Neuronal stem cell (in vitro differentiated cells): ENCODE data around the gene CTXND1.
A peak's percentile ranks its signal among the peaks of the same experiment; 100 is the strongest.

Source experiments
- DNase-seq: peaks from one replicate; pipeline ENCODE4 v3.0.0-alpha.2; 2013; ENCODE audit warnings: low spot score
- H2AFZ ChIP-seq: one replicate; pipeline ENCODE4 v1.6.1; 2013; ENCODE audit warnings: mild to moderate bottlenecking, low read length, inconsistent platforms
- H2AK5ac ChIP-seq: 2 replicates; pipeline ENCODE4 v1.6.1; 2013; ENCODE audit warnings: low read depth, mild to moderate bottlenecking, inconsistent platforms, low read length, moderate library complexity, mixed read lengths
- H2BK120ac ChIP-seq: 2 replicates; pipeline ENCODE4 v1.6.1; 2013; ENCODE audit warnings: low read depth, mild to moderate bottlenecking, inconsistent platforms, low read length, moderate library complexity, mixed read lengths
- H2BK12ac ChIP-seq: one replicate; pipeline ENCODE4 v1.6.1; 2013; ENCODE audit warnings: low read length, inconsistent platforms
- H2BK15ac ChIP-seq: 2 replicates; pipeline ENCODE4 v1.6.1; 2013; ENCODE audit warnings: mild to moderate bottlenecking, low read length, inconsistent platforms, mixed read lengths
- H2BK5ac ChIP-seq: one replicate; pipeline ENCODE4 v1.6.1; 2013; ENCODE audit warnings: inconsistent platforms, mild to moderate bottlenecking, low read length, moderate library complexity
- H3K14ac ChIP-seq: one replicate; pipeline ENCODE4 v1.6.1; 2013; ENCODE audit warnings: low read length, inconsistent platforms
- H3K18ac ChIP-seq: 2 replicates; pipeline ENCODE4 v1.6.1; 2013; ENCODE audit warnings: low read length, inconsistent platforms
- H3K23ac ChIP-seq: 2 replicates; pipeline ENCODE4 v1.6.1; 2013; ENCODE audit warnings: low read depth, mild to moderate bottlenecking, mixed read lengths, low read length, inconsistent platforms; ENCODE audit not compliant: poor library complexity
- H3K27ac ChIP-seq: replicated peaks from 3 replicates; pipeline ENCODE4 v1.5.1; 2013; ENCODE audit warnings: low read length, inconsistent platforms
- H3K27me3 ChIP-seq, 3 experiments: 2 replicates each; pipeline ENCODE4 v1.6.1; 2013; ENCODE audit warnings: low read length in 3 of 3, mild to moderate bottlenecking in 2 of 3, inconsistent platforms in 1 of 3, low read depth in 1 of 3, mixed read lengths in 1 of 3, moderate library complexity in 1 of 3; ENCODE audit not compliant: control insufficient read depth in 3 of 3, insufficient read depth in 3 of 3
- H3K36me3 ChIP-seq, 2 donors: replicated peaks in 1 of 2; 2 replicates each; pipeline ENCODE4 v1.6.1; 2013; ENCODE audit warnings: low read length in 2 of 2; ENCODE audit not compliant: control insufficient read depth in 2 of 2, insufficient read depth in 2 of 2
- H3K4ac ChIP-seq: 2 replicates; pipeline ENCODE4 v1.6.1; 2013; ENCODE audit warnings: inconsistent platforms, mild to moderate bottlenecking, low read length, moderate library complexity
- H3K4me1 ChIP-seq, 2 donors: 1 replicate in 1 of 2; 2 replicates in 1 of 2; pipeline ENCODE4 v1.6.1; 2013; ENCODE audit warnings: low read length in 2 of 2, low read depth in 1 of 2; ENCODE audit not compliant: control insufficient read depth in 2 of 2, insufficient read depth in 1 of 2
- H3K4me2 ChIP-seq: one replicate; pipeline ENCODE4 v1.6.1; 2013; ENCODE audit warnings: mild to moderate bottlenecking, low read length, inconsistent platforms; ENCODE audit not compliant: insufficient read depth, poor library complexity, severe bottlenecking
- H3K4me3 ChIP-seq, 2 donors: 2 replicates each; pipeline ENCODE4 v1.5.1; 2013; ENCODE audit warnings: low read length in 2 of 2, mild to moderate bottlenecking in 2 of 2, inconsistent platforms in 1 of 2, moderate library complexity in 1 of 2
- H3K79me1 ChIP-seq: one replicate; pipeline ENCODE4 v1.6.1; 2013; ENCODE audit warnings: low read depth, mild to moderate bottlenecking, inconsistent platforms, low read length, moderate library complexity
- H3K9ac ChIP-seq: one replicate; pipeline ENCODE4 v1.6.1; 2013; ENCODE audit warnings: mild to moderate bottlenecking, low read depth, low read length, inconsistent platforms; ENCODE audit not compliant: poor library complexity
- H3K9me3 ChIP-seq, 2 donors: replicated peaks in 1 of 2; 2 replicates each; pipeline versions ENCODE3 to v1.6.1; 2013; ENCODE audit warnings: low read length in 2 of 2, mild to moderate bottlenecking in 2 of 2, inconsistent platforms in 1 of 2, low read depth in 1 of 2, mixed read lengths in 1 of 2, moderate library complexity in 1 of 2; ENCODE audit not compliant: control insufficient read depth in 2 of 2, insufficient read depth in 1 of 2
- H4K8ac ChIP-seq: one replicate; pipeline ENCODE4 v1.6.1; 2013; ENCODE audit warnings: low read depth, mild to moderate bottlenecking, inconsistent platforms, low read length, moderate library complexity
- H4K91ac ChIP-seq: one replicate; pipeline ENCODE4 v1.6.1; 2013; ENCODE audit warnings: low read length, low read depth, mild to moderate bottlenecking, inconsistent platforms; ENCODE audit not compliant: poor library complexity
- WGBS, 2 donors: extraction: QIAGEN DNeasy Blood & Tissue Kit; methylation state at CpG; one replicate each; pipeline ENCODE4 v1.1.7; 2013; ENCODE audit warnings: missing lambda C conversion rate in 2 of 2, mixed read lengths in 1 of 2; ENCODE audit not compliant: insufficient read length in 2 of 2, insufficient replicate concordance in 1 of 2; ENCODE audit errors: extremely low coverage in 2 of 2; 5-methylcytosine and 5-hydroxymethylcytosine counted together

Gene CTXND1

DNA sequence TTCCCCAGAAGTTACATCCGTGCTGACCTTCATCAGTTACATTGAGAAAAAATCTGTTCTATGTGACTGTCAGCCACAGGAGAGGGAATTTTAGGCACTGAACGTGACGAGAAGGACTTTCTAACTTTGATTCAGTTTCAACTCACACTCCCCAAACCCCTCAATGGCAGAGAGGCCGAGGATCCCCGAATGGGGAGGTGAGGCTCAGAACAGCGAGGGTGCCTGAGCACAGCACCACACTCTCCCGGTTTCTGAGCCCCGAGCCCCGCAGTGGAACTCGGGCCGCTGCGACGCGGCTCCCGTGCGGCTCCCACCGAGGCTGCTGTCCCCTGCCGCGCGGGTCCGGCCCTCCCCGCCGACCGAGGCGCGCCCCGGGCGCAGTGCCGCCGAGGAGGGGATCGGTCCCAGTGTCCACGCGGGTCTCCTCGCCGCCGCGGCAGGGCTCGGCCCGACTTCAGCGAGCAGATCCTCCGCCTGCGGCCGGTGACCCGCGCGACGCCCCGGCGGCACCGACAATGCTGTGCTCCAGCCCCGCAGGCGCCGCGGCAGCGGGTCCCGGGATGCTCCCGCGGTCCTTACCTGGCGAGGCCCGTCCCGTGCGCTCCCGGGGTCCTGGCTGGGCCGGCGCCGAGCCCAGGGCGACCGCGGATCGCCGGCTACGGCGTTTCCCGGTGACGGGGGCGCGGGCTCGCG lies 439 bp downstream of the CTXND1 start:
- Histone ChIP-seq H3K4me1 (peaks cover 2% of the 10 kb centered on the region in 2 donors), H2AFZ (peak overlapping the region; percentile 88), H3K4me3 (peak overlapping the region; percentile 20 to 80), H4K91ac (no peak overlapping the region), H3K4ac (no peak overlapping the region), H3K14ac (no peak overlapping the region), H3K4me2 (peak overlapping the region; percentile 94), H3K36me3 (no peaks in the 10 kb centered on the region), H2BK5ac (no peak overlapping the region), H3K9me3 (no peaks in the 10 kb centered on the region), H2BK12ac (no peak overlapping the region), H3K9ac (no peak overlapping the region), H2AK5ac (no peak overlapping the region), H3K18ac (peak overlapping the region; percentile 90), H3K27me3 (peaks cover 3 to 71% (median 26%) of the 10 kb centered on the region in 3 experiments), H4K8ac (no peak overlapping the region), H3K27ac (no peak overlapping the region), H2BK120ac (no peak overlapping the region), H3K23ac (no peak overlapping the region), H2BK15ac (no peak overlapping the region), H3K79me1 (no peaks in the 10 kb centered on the region)
- DNase-seq: peak; percentile 21
- WGBS, 2 donors: no CpG with 5 or more reads among the region's 79 CpGs

DNA sequence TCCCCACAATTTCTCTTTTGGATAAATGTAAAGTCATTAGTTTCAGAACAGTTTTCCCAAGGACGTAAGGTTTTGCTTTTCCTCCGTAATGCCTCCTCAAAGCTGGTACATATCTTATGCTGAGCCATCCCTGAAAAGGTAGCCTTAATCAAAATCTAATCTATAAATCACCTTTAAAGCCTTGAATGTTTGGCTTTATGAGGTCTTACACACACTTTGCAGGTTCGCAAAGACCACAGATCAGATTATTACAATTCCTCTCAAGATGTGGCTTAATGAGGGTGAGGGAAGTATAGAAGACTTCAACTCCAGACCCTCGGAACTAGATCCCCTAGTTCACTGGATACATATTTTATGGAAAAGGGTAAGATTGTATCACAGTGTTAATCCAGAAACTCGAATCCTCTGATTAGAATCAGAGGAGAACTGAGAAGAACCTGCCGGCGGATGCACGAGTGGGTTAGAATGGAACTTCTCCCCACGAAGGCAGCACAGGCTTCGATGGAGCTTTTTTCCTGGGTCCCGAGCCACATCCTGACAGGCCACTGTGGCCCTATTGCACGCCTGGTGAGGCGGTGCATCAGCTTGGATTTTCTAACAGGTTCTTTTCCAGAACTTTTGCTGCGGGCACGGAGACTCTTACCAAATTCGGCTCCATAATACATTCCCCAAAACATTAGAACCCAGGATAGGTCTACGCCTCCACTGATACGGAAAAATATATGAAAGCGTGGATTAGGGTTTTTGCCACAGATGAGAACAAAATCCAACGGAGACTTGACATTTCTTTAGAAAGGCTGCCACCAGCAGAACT lies 1.2 kb downstream of the CTXND1 start:
- no CpG with 5 or more reads among the region's 20 CpGs for WGBS, 2 donors

DNA sequence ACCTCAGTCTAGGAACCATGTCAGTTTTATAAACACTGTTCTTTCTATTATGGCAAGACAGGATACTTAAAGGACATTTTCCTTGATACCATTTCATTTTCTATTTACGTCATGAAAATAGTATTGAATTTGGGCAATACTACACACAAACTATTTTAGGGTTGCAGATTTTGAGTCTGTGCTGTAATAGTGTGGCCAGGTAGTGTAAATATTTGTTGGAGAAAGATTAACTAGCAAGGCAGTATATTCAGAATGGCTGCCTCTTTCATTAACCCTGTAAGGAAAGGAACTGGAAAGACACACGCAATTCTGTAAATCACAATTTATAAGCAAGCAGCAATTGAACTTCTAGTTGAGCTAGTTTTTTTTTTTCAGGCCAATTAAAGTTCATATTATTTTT lies 2.0 kb downstream of the CTXND1 start:
- Histone ChIP-seq H4K91ac (no peak overlapping the region), H4K8ac (no peak overlapping the region), H2BK120ac (no peak overlapping the region), H2BK5ac (no peak overlapping the region), H3K14ac (no peak overlapping the region), H3K4me3 (no peak overlapping the region), H3K18ac (no peak overlapping the region), H2BK15ac (no peak overlapping the region), H2AK5ac (no peak overlapping the region), H3K27me3 (peaks cover 3 to 68% (median 26%) of the 10 kb centered on the region in 3 experiments), H3K4me1 (peaks cover 2% of the 10 kb centered on the region in 2 donors), H2AFZ (no peak overlapping the region), H3K4ac (no peak overlapping the region), H3K23ac (no peak overlapping the region), H3K36me3 (no peaks in the 10 kb centered on the region), H3K27ac (no peak overlapping the region), H2BK12ac (no peak overlapping the region), H3K9me3 (no peaks in the 10 kb centered on the region), H3K4me2 (no peak overlapping the region), H3K79me1 (no peaks in the 10 kb centered on the region), H3K9ac (no peak overlapping the region)
- no peak for DNase-seq
- no CpG with 5 or more reads among the region's 2 CpGs for WGBS, 2 donors

More for the DNA sequence above, 1.2 kb downstream of the CTXND1 start:
- H3K79me1 ChIP-seq: no peaks in the 10 kb centered on the region
- H2BK12ac ChIP-seq: no peak overlapping the region
- no peak overlapping the region for H2BK120ac ChIP-seq
- H4K8ac ChIP-seq: no peak overlapping the region
- peaks cover 2% of the 10 kb centered on the region in 2 donors for H3K4me1 ChIP-seq
- no peak overlapping the region for H3K14ac ChIP-seq
- H2AFZ ChIP-seq: no peak overlapping the region
- no peak overlapping the region for H3K18ac ChIP-seq
- no peaks in the 10 kb centered on the region for H3K36me3 ChIP-seq
- no peak overlapping the region for H3K4me3 ChIP-seq
- H3K4me2 ChIP-seq: no peak overlapping the region
- no peak overlapping the region for H3K23ac ChIP-seq
- H3K27me3 ChIP-seq: peaks cover 3 to 71% (median 26%) of the 10 kb centered on the region in 3 experiments
- H3K4ac ChIP-seq: no peak overlapping the region
- H3K27ac ChIP-seq: no peak overlapping the region
- no peak for DNase-seq
- no peak overlapping the region for H4K91ac ChIP-seq
- H3K9ac ChIP-seq: no peak overlapping the region
- no peaks in the 10 kb centered on the region for H3K9me3 ChIP-seq
- no peak overlapping the region for H2AK5ac ChIP-seq
- no peak overlapping the region for H2BK5ac ChIP-seq
- H2BK15ac ChIP-seq: no peak overlapping the region

DNA sequence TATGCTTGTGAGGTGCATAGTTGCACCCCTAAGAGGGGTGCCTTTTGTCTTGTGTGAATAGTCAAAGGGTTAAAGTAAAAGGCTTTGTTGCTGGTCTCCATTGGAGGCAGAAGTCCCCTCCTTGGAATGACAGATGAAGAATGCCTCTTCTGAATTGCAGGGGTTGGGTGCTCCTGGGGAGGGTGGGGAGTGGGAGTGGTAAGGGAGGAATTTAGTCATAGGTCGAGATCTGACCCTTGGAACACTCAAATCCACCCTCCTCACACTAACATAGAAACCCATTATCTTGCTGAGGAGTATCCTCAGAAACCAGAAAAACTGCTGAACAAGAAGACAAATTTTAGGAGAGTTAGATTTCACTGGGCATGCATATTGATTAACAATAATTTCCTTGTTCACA lies 4.7 kb downstream of the CTXND1 start:
- H4K8ac ChIP-seq: no peak overlapping the region
- no peak for DNase-seq
- no peak overlapping the region for H4K91ac ChIP-seq
- H3K4me2 ChIP-seq: no peak overlapping the region
- no peaks in the 10 kb centered on the region for H3K79me1 ChIP-seq
- H2BK5ac ChIP-seq: no peak overlapping the region
- H3K23ac ChIP-seq: no peak overlapping the region
- H3K27ac ChIP-seq: no peak overlapping the region
- no peak overlapping the region for H3K14ac ChIP-seq
- H2BK120ac ChIP-seq: no peak overlapping the region
- no peak overlapping the region for H2BK12ac ChIP-seq
- H3K36me3 ChIP-seq: no peaks in the 10 kb centered on the region
- H3K18ac ChIP-seq: no peak overlapping the region
- H3K4me1 ChIP-seq: peaks cover 1 to 2% of the 10 kb centered on the region in 2 donors
- no peak overlapping the region for H2AFZ ChIP-seq
- H2AK5ac ChIP-seq: no peak overlapping the region
- H3K4me3 ChIP-seq: no peak overlapping the region
- H3K9me3 ChIP-seq: no peaks in the 10 kb centered on the region
- H3K4ac ChIP-seq: no peak overlapping the region
- no peak overlapping the region for H2BK15ac ChIP-seq
- no peak overlapping the region for H3K9ac ChIP-seq
- WGBS, 2 donors: no CpG with 5 or more reads among the region's 1 CpG
- peaks cover 3 to 44% (median 19%) of the 10 kb centered on the region in 3 experiments for H3K27me3 ChIP-seq
